Activated T-cell treated with anti-CD3 and anti-CD28 coated beads, Interleukin-2, amount 50 U/mL, for 24 hours (primary cell): ENCODE data around the gene PRICKLE2.

ENCODE experiments used
- DNase-seq: peaks from one replicate; pipeline ENCODE4 v3.0.0-alpha.2; 2020
- H3K27ac Mint-ChIP-seq: 2 replicates; pipeline ENCODE4 v1.8.0; 2020; ENCODE audit warnings: mild to moderate bottlenecking, mixed read lengths
- H3K27me3 Mint-ChIP-seq: 2 replicates; pipeline ENCODE4 v1.8.0; 2020; ENCODE audit warnings: mixed read lengths
- H3K36me3 Mint-ChIP-seq: 2 replicates; pipeline ENCODE4 v1.8.0; 2020; ENCODE audit warnings: low read depth, mixed read lengths
- H3K4me1 Mint-ChIP-seq: 2 replicates; pipeline ENCODE4 v1.8.0; 2020; ENCODE audit warnings: low read depth, mixed read lengths
- H3K4me3 Mint-ChIP-seq: 2 replicates; pipeline ENCODE4 v1.8.0; 2020; ENCODE audit warnings: mild to moderate bottlenecking, moderate library complexity, mixed read lengths
- H3K9me3 Mint-ChIP-seq: 2 replicates; pipeline ENCODE4 v1.8.0; 2020; ENCODE audit warnings: mixed read lengths

The PRICKLE2 gene

DNA sequence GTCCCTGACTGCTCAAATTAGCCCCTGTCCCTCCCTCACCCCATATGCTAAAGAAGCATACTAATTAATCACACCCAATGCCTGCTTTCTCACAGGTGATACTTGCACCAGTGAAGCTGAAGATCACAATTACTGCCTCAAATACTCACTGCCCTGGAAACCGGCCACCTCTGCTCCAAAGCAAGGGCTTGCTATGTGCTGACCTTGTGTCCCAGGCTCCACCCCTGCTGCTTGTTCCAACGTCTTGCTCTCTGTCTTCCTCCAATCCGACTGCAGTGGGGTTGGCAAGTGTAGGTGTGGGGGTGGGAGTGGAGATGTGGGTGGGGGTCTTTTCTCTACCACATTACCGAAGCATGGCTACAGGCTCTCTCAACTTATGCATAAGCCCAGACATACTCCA is 146.3 kb downstream of the PRICKLE2 start:
- Mint-ChIP-seq H3K4me3 (no peak overlapping the region), H3K4me1 (peaks cover 6% of the 10 kb centered on the region), H3K27ac (no peak overlapping the region), H3K27me3 (peaks cover 42% of the 10 kb centered on the region), H3K9me3 (no peaks in the 10 kb centered on the region), H3K36me3 (no peaks in the 10 kb centered on the region)
- no peak for DNase-seq

DNA sequence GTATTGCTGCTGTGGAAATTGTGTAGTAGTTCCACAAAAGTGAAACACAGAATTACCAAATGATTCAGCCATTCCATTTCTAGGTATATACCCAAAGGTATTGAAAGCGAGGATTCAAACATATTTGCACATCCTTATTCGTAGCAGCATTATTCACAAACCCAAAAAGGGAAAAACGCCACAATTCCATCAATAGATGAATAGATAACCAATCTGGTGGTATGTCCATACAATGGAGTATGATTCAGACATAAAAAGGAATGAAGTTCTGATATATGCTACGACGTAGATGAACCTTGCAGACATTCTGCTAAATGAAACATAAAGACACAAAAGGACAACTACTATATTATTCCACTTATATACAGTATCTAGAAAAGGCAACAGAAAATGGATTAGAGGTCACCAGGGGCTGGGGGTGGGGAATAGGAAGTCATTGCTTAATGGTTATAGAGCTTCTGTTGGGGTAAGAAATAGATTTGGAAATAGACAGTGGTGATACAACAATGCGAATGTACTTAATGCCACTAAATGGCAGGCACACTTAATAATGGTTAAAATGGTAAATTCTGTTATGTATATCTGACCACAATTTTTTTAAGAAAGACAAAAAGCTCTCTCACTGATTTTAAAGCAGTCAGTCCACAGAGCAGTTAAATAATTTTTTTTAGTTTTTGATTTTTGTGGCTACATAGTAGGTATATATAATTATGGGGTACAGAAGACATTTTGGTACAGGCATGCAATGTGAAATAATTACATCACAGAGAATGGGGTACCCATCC is 150.2 kb downstream of the PRICKLE2 start:
- Mint-ChIP-seq H3K4me3 (no peak overlapping the region), H3K4me1 (no peaks in the 10 kb centered on the region), H3K27me3 (peaks cover 64% of the 10 kb centered on the region), H3K36me3 (no peaks in the 10 kb centered on the region), H3K9me3 (no peaks in the 10 kb centered on the region), H3K27ac (no peak overlapping the region)
- no peak for DNase-seq

DNA sequence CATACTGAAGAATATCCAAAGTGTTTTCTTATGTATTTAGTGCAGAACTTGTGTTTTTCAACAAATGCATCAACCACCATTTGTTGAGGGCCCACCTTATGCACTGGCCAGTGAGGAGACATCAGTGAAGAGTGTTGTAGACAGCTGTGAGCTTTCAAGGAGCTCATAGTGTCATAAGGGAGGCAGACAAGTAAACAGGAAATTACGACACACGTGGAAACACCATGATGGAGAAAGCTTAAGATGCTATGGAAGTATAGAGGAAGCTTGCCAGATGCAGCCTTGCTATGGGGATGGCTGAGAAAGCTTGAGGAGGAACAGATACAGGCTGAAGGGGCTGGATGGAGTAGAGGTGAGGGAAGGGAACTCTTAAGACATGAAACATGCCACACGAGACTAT is 151.2 kb downstream of the PRICKLE2 start:
- Mint-ChIP-seq H3K27me3 (peaks cover 59% of the 10 kb centered on the region), H3K4me1 (no peaks in the 10 kb centered on the region), H3K36me3 (no peaks in the 10 kb centered on the region), H3K4me3 (no peak overlapping the region), H3K9me3 (no peaks in the 10 kb centered on the region), H3K27ac (no peak overlapping the region)
- no peak for DNase-seq

DNA sequence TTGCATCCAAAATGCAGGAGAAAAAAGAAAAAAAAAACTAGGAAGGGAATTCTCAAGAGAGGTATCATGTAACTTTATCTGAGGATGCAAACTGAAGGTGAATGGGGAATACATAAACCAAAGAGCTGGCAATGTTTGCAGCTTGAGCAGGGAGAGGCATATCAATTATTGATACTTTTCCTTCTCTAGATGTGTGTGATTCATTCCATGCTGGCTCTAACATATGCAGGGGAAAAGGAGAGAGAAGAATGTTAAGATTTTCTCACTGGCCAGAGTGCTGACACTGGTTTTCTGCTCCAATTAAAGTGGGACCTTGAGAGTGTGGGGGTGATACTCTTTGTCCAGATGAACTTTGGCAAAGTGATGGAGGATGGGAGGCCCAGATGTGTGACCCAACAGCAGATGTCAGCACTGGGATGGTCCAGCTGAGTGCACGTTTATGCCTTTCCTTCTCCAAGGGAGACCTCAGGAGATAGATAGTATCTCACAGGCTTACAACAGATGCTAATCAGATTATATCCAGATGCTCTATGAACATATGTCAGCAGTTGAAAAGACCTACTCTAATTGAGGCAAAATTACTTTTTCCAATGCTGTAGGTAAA is 152.0 kb downstream of the PRICKLE2 start:
- peaks cover 58% of the 10 kb centered on the region for H3K27me3 Mint-ChIP-seq
- no peaks in the 10 kb centered on the region for H3K9me3 Mint-ChIP-seq
- no peaks in the 10 kb centered on the region for H3K4me1 Mint-ChIP-seq
- no peak overlapping the region for H3K27ac Mint-ChIP-seq
- no peaks in the 10 kb centered on the region for H3K36me3 Mint-ChIP-seq
- H3K4me3 Mint-ChIP-seq = no peak overlapping the region
- DNase-seq = no peak

GRCh38 chr3:64072126-64072525 is 153.1 kb downstream of the PRICKLE2 start:
- no peak overlapping the region for H3K27ac Mint-ChIP-seq
- no peak for DNase-seq
- peaks cover 60% of the 10 kb centered on the region for H3K27me3 Mint-ChIP-seq
- no peaks in the 10 kb centered on the region for H3K4me1 Mint-ChIP-seq
- no peaks in the 10 kb centered on the region for H3K9me3 Mint-ChIP-seq
- no peak overlapping the region for H3K4me3 Mint-ChIP-seq
- H3K36me3 Mint-ChIP-seq = no peaks in the 10 kb centered on the region

DNA sequence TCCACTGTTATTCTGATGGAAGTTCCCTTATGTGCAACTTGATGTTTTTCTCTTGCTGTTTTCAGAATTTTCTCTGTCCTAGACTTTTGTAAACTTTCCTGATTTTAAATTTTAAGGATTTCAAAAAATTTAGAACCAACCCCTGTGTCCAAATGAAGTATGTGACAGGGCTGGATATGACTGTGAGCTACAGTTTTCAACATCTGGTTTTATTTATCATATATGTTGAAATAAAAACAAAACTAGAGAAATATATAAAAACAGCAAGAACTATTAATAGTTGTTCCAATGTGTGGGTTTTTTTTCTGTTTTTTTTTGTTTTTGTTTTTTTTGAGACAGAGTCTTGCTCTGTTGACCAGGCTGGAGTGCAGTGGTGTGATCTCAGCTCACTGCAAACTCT is 154.6 kb downstream of the PRICKLE2 start:
- Mint-ChIP-seq H3K4me1 (no peaks in the 10 kb centered on the region), H3K27ac (no peak overlapping the region), H3K36me3 (no peaks in the 10 kb centered on the region), H3K9me3 (no peaks in the 10 kb centered on the region), H3K4me3 (no peak overlapping the region), H3K27me3 (peaks cover 56% of the 10 kb centered on the region)
- DNase-seq = no peak

GRCh38 chr3:64067506-64068346 is 157.5 kb downstream of the PRICKLE2 start:
- H3K4me1 Mint-ChIP-seq = no peaks in the 10 kb centered on the region
- H3K27me3 Mint-ChIP-seq = peaks cover 52% of the 10 kb centered on the region
- no peaks in the 10 kb centered on the region for H3K36me3 Mint-ChIP-seq
- no peak overlapping the region for H3K27ac Mint-ChIP-seq
- no peaks in the 10 kb centered on the region for H3K9me3 Mint-ChIP-seq
- no peak for DNase-seq
- no peak overlapping the region for H3K4me3 Mint-ChIP-seq

- no peaks in the 10 kb centered on the region for H3K9me3 Mint-ChIP-seq
- no peaks in the 10 kb centered on the region for H3K36me3 Mint-ChIP-seq
- H3K27ac Mint-ChIP-seq = no peak overlapping the region
- no peak overlapping the region for H3K4me3 Mint-ChIP-seq
- DNase-seq = no peak
- H3K27me3 Mint-ChIP-seq = peaks cover 46% of the 10 kb centered on the region
- H3K4me1 Mint-ChIP-seq = no peaks in the 10 kb centered on the region
Observed at GRCh38 chr3:64064804-64065203, 160.5 kb downstream of the PRICKLE2 start.

GRCh38 chr3:64063983-64064438 is 161.3 kb downstream of the PRICKLE2 start:
- peaks cover 51% of the 10 kb centered on the region for H3K27me3 Mint-ChIP-seq
- no peak overlapping the region for H3K4me3 Mint-ChIP-seq
- no peaks in the 10 kb centered on the region for H3K36me3 Mint-ChIP-seq
- no peak overlapping the region for H3K27ac Mint-ChIP-seq
- no peaks in the 10 kb centered on the region for H3K9me3 Mint-ChIP-seq
- no peaks in the 10 kb centered on the region for H3K4me1 Mint-ChIP-seq
- no peak for DNase-seq

- Mint-ChIP-seq H3K27me3 (peaks cover 50% of the 10 kb centered on the region), H3K36me3 (no peaks in the 10 kb centered on the region), H3K4me3 (no peak overlapping the region), H3K27ac (no peak overlapping the region), H3K9me3 (no peaks in the 10 kb centered on the region), H3K4me1 (no peaks in the 10 kb centered on the region)
- DNase-seq = no peak
Observed at GRCh38 chr3:64063207-64063982, 161.9 kb downstream of the PRICKLE2 start.

GRCh38 chr3:64061628-64062027 is 163.6 kb downstream of the PRICKLE2 start:
- peaks cover 57% of the 10 kb centered on the region for H3K27me3 Mint-ChIP-seq
- no peaks in the 10 kb centered on the region for H3K4me1 Mint-ChIP-seq
- H3K36me3 Mint-ChIP-seq = no peaks in the 10 kb centered on the region
- no peak overlapping the region for H3K27ac Mint-ChIP-seq
- no peaks in the 10 kb centered on the region for H3K9me3 Mint-ChIP-seq
- DNase-seq = no peak
- H3K4me3 Mint-ChIP-seq = no peak overlapping the region

GRCh38 chr3:64059484-64060175 is 165.6 kb downstream of the PRICKLE2 start:
- H3K27me3 Mint-ChIP-seq = peaks cover 65% of the 10 kb centered on the region
- H3K4me1 Mint-ChIP-seq = no peaks in the 10 kb centered on the region
- no peak overlapping the region for H3K27ac Mint-ChIP-seq
- no peaks in the 10 kb centered on the region for H3K36me3 Mint-ChIP-seq
- no peak for DNase-seq
- H3K4me3 Mint-ChIP-seq = no peak overlapping the region
- H3K9me3 Mint-ChIP-seq = no peaks in the 10 kb centered on the region

- Mint-ChIP-seq H3K4me3 (no peak overlapping the region), H3K9me3 (no peaks in the 10 kb centered on the region), H3K36me3 (no peaks in the 10 kb centered on the region), H3K27ac (no peak overlapping the region), H3K27me3 (peaks cover 63% of the 10 kb centered on the region), H3K4me1 (no peaks in the 10 kb centered on the region)
- no peak for DNase-seq
Observed at GRCh38 chr3:64058566-64058965, 166.7 kb downstream of the PRICKLE2 start.

DNA sequence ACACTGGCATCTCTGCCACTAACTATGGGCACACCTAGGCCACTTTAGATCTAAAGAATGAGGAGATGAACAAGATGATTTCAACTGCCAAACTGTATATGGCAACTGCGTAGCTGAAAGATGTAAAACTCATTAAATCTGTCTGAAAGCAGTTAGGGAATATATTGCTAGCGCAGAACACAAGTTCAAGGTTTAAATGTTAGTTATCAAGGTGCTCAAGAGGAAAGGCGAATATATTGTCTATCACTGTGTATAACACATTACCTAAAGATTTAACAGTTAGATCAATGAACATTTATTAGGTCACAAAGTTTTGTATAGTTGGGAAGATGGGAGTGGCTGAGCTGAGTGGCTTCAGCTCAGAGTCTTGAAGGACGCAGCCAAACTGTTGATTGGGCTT is 168.0 kb downstream of the PRICKLE2 start:
- peaks cover 52% of the 10 kb centered on the region for H3K27me3 Mint-ChIP-seq

More for the DNA sequence above, 168.0 kb downstream of the PRICKLE2 start:
- Mint-ChIP-seq H3K27ac (no peak overlapping the region), H3K36me3 (no peaks in the 10 kb centered on the region), H3K4me3 (no peak overlapping the region), H3K4me1 (no peaks in the 10 kb centered on the region), H3K9me3 (no peaks in the 10 kb centered on the region)
- DNase-seq = no peak
